Measurements from ENCODE around the gene TBC1D16. TPM values are rescaled to one million over a fixed set of nuclear protein-coding genes. Genes with fewer than 3 reads are reported as not detected.
"Not testable (repeated sequence)": the region's sequence is repeated elsewhere in the genome, so short reads cannot be mapped to it uniquely, and the experiment has no call there.

Gene TBC1D16
- polyA plus RNA-seq, 1 donor = 26.2 TPM

DNA sequence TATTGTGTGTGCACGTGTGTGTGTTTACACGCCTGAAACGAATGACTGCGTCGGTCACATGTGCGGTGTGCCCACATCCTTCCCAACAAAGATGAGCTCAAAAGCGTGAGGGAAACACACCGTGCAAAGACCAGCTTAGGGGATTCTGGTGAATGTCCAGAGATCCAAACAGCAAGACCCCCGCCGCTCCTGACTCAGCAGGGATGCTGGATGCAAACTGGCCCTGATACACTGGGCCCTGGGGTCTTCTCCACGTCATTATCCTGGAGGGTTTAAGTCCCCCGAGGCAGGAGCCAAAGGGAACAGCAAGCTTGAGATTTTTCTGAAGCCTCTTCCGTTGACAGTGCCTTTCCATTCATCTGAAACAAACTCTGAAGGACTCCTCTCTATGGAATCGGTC is 59.2 kb downstream of the TBC1D16 start:
- no peak for DNase-seq (ENCODE audit: low read depth)

DNA sequence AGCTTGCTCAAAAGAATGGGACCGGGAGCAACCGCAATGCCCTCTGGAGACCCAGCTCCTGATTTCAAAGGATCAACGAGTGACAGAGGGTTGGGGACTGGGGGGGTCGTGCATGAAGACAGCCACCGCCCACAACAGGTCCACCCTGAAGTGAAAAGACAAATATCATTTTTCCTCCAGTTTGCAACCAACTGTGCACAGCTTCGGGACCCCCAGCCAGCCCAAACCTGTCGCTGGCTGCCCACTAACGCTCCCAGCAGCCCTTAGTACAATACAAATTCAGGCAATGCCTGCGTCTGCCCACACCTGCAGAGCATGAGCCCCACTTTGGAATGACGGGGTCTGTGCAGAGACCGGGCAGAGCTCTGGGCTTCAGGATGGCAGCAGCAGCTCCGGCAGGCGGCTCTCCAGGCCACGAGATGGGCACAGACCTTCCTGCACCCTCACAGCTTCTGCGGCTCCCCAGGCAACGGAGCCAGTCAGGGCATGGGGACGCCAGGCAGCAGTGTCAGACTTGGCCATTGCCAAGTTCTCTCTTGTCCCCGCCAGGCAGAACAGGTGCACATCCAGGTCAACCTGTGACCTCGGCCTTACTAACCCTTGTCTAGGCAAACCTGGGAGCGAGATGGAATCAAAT is 60.1 kb downstream of the TBC1D16 start:
- no peak for DNase-seq (ENCODE audit: low read depth)

DNA sequence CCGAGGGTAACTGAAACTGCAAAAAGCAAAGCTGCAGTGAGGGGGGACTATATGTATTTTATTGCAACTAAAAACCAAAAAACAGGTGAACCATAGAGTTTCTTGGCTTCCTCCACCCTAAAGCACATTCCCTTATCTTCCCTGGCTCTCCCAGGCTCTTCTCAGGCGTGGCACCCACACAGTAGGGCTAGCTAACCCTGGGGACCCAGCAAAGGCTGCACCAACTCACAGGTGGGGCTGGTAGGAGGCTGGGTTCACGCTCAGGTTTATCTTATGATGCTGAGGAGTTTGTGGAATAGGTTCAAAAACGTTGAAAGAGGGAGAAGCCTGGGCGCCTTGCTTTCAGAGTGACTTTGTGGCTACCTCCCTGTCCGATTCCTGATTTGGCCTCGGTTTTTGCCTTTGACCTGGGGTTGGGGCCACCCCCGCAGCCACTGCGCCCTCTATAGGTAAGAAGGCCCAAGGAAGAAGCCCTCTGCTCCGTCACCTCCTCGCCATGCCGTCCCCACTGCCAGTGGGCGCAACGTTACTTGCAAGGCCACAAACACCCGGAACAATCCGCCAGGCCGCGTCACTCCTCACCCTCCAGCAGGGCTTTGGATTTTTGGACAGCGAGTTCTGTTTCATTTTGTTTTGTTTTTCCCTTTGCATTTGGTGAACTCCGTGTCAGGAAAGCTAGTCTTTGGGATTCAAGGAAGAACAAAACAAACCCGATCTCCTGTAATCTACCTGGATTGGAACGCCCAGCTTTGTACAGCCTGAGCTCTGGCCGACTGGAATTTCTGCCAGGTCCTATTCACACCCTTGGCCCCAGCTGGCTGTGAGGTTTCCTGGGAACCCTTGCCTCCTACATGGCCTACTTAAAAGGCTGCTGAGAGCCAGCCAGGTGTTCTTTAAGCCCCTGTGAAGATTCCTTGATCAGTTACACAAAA is 60.8 kb downstream of the TBC1D16 start:
- DNase-seq (ENCODE audit: low read depth) = no peak

DNA sequence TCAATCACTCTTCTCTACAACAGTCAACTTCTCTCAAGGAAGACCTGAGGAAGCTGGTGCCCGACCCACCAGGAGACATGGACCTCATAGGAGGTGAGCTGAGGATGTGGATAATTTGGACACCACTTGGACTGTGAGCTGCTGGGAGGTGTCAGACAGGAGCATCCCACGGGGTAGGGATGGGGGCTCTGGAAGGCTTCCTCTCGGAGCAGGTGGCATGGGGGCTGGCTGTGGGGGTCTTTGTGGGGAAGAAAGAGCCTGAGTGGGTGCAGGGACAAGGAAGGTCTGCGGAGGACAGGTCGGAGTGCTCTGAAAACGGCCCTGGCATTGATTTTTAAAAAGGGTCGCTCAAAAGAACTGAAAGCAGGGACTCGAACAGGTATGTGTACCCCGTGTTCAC is 64.0 kb downstream of the TBC1D16 start:
- DNase-seq (ENCODE audit: low read depth) = no peak

DNA sequence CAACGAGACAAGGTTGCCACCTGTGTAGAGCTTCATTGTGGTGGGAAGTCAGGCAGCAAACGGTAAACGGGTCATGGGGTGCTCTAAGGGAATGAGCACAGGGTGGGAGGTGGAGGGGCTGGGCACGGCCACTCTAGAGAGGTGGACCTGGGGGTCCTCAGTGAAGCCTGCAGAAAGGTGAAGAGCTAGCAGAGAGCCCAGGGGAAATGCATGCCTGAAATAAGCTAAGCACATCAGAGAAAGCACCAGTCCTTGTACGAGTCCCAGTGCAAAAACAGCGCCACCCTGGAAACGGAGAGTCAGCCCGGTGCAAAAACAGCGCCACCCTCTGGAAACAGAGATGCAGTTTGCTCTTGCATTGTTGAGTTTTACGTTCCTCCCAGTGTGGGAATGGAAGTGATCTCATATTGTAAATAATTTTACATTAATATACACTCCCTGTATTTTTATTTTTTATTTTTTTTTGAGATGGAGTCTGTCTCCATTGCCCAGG is 65.0 kb downstream of the TBC1D16 start:
- DNase-seq (ENCODE audit: low read depth) = no peak

DNA sequence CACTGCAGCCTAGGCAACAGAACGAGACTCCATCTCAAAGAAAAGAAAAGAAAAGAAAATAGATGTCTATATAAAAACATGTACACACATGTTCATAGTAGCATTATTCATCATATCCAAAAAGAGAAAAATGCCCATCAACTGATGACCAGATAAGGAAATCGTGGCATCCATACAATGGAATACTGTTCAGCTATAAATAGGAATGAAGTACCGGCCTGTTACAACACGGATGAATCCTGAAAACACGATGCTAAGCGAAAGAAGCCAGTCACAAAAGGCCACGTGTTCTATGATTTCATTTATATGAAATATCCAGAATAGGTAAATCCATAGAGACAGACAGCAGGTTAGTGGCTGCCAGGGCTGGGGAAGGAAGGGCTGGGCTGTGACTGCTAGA is 65.8 kb downstream of the TBC1D16 start:
- DNase-seq (ENCODE audit: low read depth) = no peak

DNA sequence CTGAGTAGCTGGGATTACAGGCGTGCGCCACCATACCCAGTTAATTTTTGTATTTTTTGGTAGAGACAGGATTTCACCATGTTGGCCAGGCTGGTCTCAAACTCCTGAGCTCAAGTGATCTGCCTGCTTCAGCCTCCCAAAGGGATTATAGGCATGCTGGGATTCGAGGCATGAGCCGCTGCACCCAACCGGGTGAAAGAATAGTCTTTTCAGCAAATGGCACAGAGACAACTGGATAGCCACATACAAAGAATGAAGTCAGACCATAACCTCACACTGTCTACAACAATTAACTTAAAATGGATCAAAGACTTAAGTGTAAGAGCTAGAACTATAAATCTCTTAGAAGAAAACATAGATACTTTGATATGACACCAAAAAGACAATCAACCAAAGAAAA is 67.6 kb downstream of the TBC1D16 start:
- DNase-seq (ENCODE audit: low read depth) = no peak

DNA sequence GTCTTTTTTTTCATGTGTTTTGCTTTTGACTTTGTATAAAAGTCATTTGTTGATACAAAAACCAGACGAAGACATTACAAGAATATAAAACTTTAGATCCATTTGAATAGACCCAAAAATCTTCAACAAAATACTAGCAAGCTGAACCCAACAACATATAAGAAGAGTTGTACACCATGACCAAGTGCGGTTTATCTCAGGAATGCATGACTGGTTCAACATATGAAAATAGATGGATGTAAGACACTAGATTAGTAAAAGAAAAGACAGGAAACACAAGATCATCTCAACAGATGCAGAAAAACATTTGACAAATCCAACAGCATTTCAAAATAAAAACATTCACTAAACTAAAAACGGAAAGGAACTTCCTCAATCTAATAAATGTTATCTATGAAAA is 69.0 kb downstream of the TBC1D16 start:
- no peak for DNase-seq (ENCODE audit: low read depth)

DNA sequence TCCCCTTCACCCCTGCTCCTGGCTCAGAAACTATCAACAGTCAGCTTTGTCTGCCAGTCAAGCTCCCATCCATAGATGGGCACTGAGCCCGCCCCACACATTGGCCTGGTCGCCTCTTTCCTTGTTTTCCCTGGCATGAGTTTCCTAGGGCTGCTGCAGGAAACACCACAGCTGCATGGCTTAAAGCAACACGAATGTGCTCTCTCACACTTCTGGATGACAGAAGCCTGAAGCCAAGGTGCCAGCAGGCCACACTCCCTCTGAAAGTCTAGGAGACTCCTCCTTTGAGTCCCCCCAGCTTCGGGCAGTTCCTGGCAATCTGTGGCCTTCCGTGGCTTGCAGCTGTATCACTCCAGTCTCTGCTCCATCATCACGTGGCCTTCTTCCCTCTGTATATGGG is 69.9 kb downstream of the TBC1D16 start:
- DNase-seq (ENCODE audit: low read depth) = no peak

DNA sequence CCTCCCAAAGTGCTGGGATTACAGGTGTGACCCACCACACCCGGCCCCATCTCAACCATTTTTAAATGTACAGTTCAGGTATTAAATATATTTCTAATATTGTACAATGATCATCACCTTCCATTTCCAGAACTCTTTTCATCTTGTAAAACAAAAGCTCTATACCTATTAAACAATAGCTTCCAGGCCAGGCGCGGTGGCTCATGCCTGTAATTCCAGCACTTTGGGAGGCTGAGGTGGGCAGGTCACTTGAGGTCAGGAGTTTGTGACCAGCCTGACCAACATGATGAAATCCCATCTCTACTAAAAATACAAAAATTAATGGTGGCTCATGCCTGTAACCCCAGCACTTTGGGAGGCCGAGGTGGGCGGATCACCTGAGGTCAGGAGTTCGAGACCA is 73.2 kb downstream of the TBC1D16 start:
- DNase-seq (ENCODE audit: low read depth) = not testable (repeated sequence)

DNA sequence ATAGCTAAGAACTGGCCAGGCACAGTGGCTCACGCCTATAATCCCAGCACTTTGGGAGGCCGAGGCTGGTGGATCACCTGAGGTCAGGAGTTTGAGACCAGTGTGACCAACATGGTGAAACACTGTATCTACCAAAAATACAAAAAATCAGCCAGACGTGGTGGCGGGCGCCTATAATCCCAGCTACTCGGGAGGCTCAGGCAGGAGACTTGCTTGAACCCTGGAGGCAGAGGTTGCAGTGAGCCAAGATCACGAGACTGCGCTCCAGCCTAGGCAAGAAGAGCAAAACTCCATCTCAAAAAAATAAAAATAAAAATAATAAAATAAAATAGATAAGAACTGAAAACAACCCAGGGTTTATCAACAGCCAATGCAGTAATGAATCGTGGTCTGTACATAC is 74.1 kb downstream of the TBC1D16 start:
- DNase-seq (ENCODE audit: low read depth) = not testable (repeated sequence)

DNA sequence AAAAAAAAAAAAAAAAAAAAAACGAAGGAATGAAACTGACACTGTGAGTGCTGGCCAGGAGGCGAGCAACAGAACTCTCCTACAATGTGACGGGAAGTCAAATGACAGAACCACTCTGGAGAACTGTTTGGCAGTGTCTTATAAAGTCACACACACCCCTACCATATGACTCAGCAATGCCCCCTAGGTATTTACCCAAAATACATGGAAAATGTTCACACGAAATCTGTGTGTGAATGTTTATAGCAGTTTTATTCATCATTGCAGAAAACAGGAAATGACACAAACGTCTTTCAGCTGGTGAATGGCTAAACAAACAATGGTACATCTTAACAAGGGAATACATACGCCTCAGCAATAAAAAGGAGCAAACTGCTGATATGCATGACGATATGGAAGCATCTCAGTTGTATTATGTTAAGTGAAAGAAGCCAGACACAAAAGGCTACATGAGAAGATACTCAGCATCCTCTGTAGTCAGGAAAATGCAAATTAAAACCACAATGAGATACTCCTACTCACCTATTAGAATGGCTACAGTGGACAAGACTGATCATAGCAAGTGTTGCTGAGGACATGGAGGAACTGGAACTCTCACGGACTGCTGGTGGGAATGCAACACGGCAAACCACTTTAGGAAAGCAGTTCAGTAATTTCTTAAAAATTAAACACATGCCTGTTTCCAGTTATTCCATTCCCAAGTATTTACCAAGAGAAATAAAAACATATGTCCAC is 74.7 kb downstream of the TBC1D16 start:
- DNase-seq (ENCODE audit: low read depth) = no peak

DNA sequence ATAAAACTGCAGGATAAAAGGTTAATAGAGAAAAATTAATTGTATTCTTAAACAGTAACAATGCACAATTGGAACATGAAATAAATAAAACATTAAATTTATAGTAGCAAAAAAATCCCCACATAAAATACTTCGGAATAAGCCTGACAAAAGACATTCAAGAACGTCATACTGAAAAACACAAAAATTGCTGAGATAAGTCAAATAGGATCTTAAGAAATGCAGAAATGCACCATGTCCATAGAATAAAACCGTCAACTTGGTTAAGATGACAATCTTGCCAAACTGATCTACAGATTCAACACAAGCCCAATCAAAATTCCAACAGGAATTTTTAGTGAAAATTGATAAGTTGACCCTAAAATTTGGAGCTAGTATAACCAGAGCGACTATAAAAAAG is 76.6 kb downstream of the TBC1D16 start:
- no peak for DNase-seq (ENCODE audit: low read depth)

DNA sequence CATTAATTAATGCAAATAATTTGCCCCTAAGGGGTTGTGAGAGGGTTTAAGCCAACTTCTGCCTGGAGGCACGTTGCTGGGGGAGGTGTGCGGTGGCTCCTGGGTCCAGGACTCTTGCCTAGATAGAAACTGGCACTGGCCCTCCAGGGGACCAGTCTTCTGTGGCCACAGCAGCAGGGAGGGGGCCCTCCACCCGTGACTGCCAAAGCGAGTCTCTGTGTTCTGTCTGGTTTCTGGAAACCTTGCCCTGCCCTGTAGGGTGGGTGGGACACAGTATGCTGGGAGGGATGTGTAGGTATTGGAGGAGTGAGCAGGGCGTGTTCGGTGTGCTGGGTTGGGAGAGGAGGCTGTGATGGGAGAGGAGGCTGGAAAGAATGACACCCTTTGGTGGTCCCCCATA is 78.8 kb downstream of the TBC1D16 start:
- DNase-seq (ENCODE audit: low read depth) = no peak

DNA sequence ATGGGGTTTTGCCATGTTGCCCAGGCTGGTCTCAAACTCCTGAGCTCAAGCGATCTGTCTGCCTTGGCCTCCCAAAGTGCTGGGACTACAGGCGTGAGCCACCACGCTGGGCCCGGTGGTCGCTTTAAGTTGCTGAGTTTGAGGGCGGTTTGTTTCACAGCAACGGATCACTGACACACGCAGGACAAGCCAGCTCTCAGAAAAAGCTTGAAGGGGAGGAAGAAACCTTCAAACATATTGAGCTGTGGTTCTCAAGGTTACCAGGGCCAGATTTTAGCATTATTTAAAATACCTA is 79.3 kb downstream of the TBC1D16 start:
- not testable (repeated sequence) for DNase-seq (ENCODE audit: low read depth)

DNA sequence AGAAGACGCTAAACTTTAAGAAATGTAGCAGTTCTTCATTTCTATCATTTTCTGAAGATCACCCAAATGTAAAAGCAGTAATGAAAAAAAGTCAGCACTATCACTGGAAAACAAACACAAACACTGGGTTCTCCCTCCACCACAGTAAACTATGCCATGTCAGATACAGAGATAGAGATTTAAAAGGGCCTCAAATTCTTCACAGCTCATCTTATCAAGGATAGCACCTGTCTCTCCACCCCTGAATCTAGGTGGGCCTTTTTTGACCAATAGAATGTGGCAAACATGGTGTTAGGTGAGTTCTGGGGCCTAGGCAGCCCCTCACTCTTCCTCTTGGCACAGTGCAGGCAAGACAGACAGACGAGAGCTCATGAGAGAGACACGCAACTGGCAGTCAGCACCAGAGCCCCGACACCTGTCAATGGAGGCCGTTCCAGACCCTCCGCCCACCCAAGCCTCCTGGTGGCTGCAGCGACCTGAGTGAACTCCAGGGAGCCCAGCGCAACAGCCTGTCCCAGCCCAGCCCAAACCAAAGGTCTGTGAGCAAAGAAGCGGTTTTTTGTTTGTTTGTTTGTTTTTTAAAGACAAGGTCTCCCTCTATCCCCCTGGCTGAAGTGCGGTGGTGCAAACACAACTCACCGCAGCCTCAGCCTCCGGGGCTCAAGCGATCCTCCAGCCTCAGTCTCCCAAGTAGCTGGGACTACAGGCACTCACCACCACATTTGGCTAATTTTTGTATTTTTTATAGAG is 79.8 kb downstream of the TBC1D16 start:
- DNase-seq (ENCODE audit: low read depth) = no peak

DNA sequence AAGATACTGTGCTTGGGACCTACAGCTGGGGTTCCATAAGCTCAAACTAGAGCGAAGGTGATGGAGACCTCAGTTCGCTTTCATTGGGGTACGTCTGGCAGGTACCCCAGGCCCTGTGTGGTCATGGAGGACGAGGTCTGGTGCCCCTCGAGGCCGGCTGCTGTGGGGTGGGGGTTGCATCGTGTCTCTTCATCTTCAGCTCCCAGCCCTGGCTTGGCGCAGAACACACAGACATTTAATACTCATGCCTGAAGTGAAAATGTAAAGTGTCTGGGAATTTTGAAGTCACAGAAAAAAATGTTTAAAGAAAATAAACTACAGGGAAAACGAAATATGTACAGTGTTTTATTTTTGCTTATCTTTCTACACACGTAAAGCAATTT is 80.5 kb downstream of the TBC1D16 start:
- no peak for DNase-seq (ENCODE audit: low read depth)

DNA sequence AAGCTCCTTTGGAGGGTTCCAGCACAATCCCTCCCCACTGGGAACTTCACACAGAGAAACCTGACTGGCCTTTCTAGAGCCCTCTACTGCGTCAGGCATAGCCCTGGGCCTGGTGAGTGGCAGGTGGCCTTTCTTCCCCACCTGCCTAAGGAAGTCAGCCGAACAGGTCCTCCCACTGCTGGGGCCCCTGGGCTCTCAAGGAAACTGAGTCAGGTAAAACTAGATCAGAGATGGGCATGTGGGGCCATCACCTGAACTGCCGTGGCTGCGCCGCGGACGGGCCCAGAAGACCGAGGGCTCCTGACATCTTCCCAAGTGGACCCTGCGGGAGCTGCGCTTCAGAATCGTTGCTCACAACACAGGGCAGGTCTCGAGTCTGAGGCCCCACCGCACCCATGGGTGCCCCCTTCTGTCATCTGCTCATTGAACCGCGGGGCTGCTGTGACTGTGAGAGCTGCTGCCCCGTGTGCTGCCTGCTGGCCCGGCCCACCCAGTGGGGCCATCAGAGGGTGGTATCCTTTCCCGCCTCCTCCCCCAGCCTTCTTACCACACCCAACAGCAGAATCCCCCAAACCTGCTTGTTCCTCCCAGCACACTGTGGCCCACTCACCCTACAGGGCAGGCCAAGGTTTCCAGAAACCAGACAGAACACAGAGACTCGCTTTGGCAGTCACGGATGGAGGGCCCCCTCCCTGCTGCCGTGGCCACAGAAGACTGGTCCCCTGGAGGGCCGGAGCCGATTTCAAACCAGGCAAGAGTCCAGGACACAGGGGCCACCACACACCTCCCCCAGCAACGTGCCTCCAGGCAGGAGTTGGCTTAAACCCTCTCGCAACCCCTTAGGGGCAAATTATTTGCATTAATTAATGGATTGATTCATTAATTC is 81.1 kb downstream of the TBC1D16 start:
- no peak for DNase-seq (ENCODE audit: low read depth)

DNA sequence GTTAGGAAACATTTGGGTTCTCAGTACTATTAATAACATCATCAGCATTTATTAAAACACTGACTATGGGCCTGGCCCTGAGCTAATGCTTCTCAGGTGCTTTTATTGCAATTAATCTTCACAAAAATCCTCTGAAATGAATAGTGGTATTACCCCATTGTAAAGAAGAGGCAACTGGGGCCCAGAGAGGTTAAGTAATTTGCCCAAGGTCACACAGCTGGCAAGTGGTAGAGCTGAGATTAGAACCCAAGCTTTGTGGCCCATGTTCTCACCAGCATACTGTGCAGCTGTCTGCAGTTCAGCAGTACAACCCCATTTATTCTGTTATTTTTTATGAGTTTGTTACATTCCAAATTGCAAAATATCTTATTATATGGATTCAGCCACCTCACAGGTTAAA is 82.3 kb downstream of the TBC1D16 start:
- DNase-seq (ENCODE audit: low read depth) = no peak

DNA sequence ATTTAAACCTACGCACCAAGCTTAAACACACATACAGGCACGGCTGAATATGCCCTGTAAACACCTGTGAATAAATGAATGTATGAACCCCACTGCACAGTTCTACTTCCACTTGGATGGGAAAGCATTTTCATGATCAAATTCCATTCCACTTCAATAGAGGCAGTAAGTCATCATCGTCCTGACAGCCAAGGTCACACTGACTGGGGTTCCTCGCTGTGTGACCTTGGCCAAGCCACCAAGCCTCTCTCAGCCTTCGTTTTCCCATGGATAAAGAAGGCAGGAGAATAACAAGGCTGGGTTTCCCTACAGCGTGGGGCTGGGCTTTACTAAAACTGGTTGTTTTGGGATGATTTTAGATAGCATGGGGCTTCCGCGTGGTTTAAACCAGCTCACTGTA is 82.8 kb downstream of the TBC1D16 start:
- DNase-seq (ENCODE audit: low read depth) = no peak
